Measurements from ENCODE around the gene FRRS1L.
"Not testable (repeated sequence)": the region's sequence is repeated elsewhere in the genome, so short reads cannot be mapped to it uniquely, and the experiment has no call there.

DNA sequence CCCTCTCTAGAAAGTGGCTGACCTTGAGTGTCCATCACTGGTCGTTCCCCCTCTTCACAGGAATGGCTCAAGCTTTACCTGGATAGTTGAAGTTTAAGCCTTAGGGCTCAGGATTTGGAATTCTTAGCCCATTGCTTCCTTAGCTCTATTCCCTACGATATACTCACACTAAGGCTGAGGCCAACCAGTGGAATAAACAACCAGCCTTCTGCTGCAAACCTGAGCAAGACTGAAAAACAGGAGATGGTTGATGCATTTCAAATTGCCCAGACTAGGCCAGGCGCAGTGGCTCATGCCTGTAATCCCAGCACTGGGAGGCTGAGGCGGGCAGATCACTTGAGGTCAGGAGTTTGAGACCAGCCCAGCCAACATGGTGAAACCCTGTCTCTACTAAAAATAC, 40.4 kb downstream of the FRRS1L start:
- not testable (repeated sequence) for TF ChIP-seq POLR2A (IDR thresholded peaks at IDR 0.05)
- TF ChIP-seq, protein P1, sequence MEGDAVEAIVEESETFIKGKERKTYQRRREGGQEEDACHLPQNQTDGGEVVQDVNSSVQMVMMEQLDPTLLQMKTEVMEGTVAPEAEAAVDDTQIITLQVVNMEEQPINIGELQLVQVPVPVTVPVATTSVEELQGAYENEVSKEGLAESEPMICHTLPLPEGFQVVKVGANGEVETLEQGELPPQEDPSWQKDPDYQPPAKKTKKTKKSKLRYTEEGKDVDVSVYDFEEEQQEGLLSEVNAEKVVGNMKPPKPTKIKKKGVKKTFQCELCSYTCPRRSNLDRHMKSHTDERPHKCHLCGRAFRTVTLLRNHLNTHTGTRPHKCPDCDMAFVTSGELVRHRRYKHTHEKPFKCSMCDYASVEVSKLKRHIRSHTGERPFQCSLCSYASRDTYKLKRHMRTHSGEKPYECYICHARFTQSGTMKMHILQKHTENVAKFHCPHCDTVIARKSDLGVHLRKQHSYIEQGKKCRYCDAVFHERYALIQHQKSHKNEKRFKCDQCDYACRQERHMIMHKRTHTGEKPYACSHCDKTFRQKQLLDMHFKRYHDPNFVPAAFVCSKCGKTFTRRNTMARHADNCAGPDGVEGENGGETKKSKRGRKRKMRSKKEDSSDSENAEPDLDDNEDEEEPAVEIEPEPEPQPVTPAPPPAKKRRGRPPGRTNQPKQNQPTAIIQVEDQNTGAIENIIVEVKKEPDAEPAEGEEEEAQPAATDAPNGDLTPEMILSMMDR (IDR thresholded peaks at IDR 0.05), result not testable (repeated sequence)
